IPS-15b (cell line): ENCODE data around the gene PA2G4.
"Not testable (repeated sequence)": the region's sequence is repeated elsewhere in the genome, so short reads cannot be mapped to it uniquely, and the experiment has no call there.

Experiments used
- H3K27me3 ChIP-seq: one replicate; pipeline ENCODE4 v1.6.1; 2013; ENCODE audit warnings: low read length; ENCODE audit not compliant: control insufficient read depth, insufficient read depth
- H3K36me3 ChIP-seq: one replicate; pipeline ENCODE4 v1.6.1; 2013; ENCODE audit warnings: low read length; ENCODE audit not compliant: control insufficient read depth, insufficient read depth
- H3K4me1 ChIP-seq: one replicate; pipeline ENCODE4 v1.6.1; 2013; ENCODE audit warnings: mild to moderate bottlenecking, low read length; ENCODE audit not compliant: control insufficient read depth, insufficient read depth
- H3K4me3 ChIP-seq: one replicate; pipeline ENCODE4 v1.5.1; 2013; ENCODE audit warnings: low read depth, low read length
- H3K9ac ChIP-seq: one replicate; pipeline ENCODE4 v1.6.1; 2013; ENCODE audit warnings: low read depth, mild to moderate bottlenecking, low read length
- H3K9me3 ChIP-seq: one replicate; pipeline ENCODE4 v1.6.1; 2013; ENCODE audit warnings: mild to moderate bottlenecking, low read length; ENCODE audit not compliant: control insufficient read depth, insufficient read depth

PA2G4 gene

GRCh38 chr12:56104109-56104814, at the start of gene PA2G4:
Gene PA2G4 (plus strand): TSS chr12:56104559. CDS start chr12:56104738, 179 bp downstream.
- no peaks in the 10 kb centered on the region for H3K27me3 ChIP-seq
- peaks cover 16% of the 10 kb centered on the region for H3K4me1 ChIP-seq
- H3K36me3 ChIP-seq: peaks cover 32% of the 10 kb centered on the region
- peak within 1 kb of the TSS; percentile 93 for H3K4me3 ChIP-seq
- no peaks in the 10 kb centered on the region for H3K9me3 ChIP-seq
- peak within 1 kb of the TSS; percentile 90 for H3K9ac ChIP-seq

- not testable (repeated sequence) for H3K4me1 ChIP-seq, H3K9me3 ChIP-seq, H3K36me3 ChIP-seq, H3K4me3 ChIP-seq, H3K9ac ChIP-seq, H3K27me3 ChIP-seq
Measured at GRCh38 chr12:56059964-56060363, 44.4 kb upstream of the PA2G4 start.

GRCh38 chr12:56061982-56062381, 42.4 kb upstream of the PA2G4 start:
- Histone ChIP-seq H3K4me3 (no peak overlapping the region), H3K4me1 (no peaks in the 10 kb centered on the region), H3K36me3 (no peaks in the 10 kb centered on the region), H3K27me3 (no peaks in the 10 kb centered on the region), H3K9ac (no peak overlapping the region), H3K9me3 (no peaks in the 10 kb centered on the region)

- H3K9ac ChIP-seq: no peak overlapping the region
- H3K36me3 ChIP-seq: no peaks in the 10 kb centered on the region
- no peaks in the 10 kb centered on the region for H3K9me3 ChIP-seq
- no peak overlapping the region for H3K4me3 ChIP-seq
- H3K27me3 ChIP-seq: no peaks in the 10 kb centered on the region
- H3K4me1 ChIP-seq: no peaks in the 10 kb centered on the region
Measured at GRCh38 chr12:56062996-56063395, 41.4 kb upstream of the PA2G4 start.

GRCh38 chr12:56071648-56072047, 32.7 kb upstream of the PA2G4 start:
- Histone ChIP-seq H3K4me1 (no peaks in the 10 kb centered on the region), H3K9me3 (no peaks in the 10 kb centered on the region), H3K27me3 (no peaks in the 10 kb centered on the region), H3K36me3 (no peaks in the 10 kb centered on the region), H3K9ac (no peak overlapping the region), H3K4me3 (no peak overlapping the region)

GRCh38 chr12:56074396-56074795, 30.0 kb upstream of the PA2G4 start:
- Histone ChIP-seq H3K36me3 (no peaks in the 10 kb centered on the region), H3K9ac (no peak overlapping the region), H3K9me3 (no peaks in the 10 kb centered on the region), H3K4me3 (no peak overlapping the region), H3K4me1 (peaks cover 4% of the 10 kb centered on the region), H3K27me3 (no peaks in the 10 kb centered on the region)

- H3K4me3 ChIP-seq, H3K27me3 ChIP-seq: not testable (repeated sequence)
- H3K4me1 ChIP-seq: peaks cover 18% of the 10 kb centered on the region
Measured at GRCh38 chr12:56077966-56078365, 26.4 kb upstream of the PA2G4 start.

GRCh38 chr12:56078427-56078826, 25.9 kb upstream of the PA2G4 start:
- H3K9me3 ChIP-seq: no peaks in the 10 kb centered on the region
- peaks cover 18% of the 10 kb centered on the region for H3K4me1 ChIP-seq
- no peak overlapping the region for H3K9ac ChIP-seq
- no peaks in the 10 kb centered on the region for H3K27me3 ChIP-seq
- no peaks in the 10 kb centered on the region for H3K36me3 ChIP-seq
- H3K4me3 ChIP-seq: peak overlapping the region; percentile 90

More at GRCh38 chr12:56077966-56078365, 26.4 kb upstream of the PA2G4 start:
- H3K9ac ChIP-seq, H3K36me3 ChIP-seq, H3K9me3 ChIP-seq: not testable (repeated sequence)

GRCh38 chr12:56078931-56079722, 25.2 kb upstream of the PA2G4 start:
- Histone ChIP-seq H3K4me1 (peaks cover 18% of the 10 kb centered on the region), H3K9me3 (no peaks in the 10 kb centered on the region), H3K36me3 (peaks cover 5% of the 10 kb centered on the region), H3K27me3 (no peaks in the 10 kb centered on the region), H3K9ac (peak overlapping the region; percentile 89), H3K4me3 (peak overlapping the region; percentile 90)

GRCh38 chr12:56079723-56080555, 24.4 kb upstream of the PA2G4 start, which contains the start of gene ERBB3:
Gene ERBB3 (plus strand): TSS chr12:56080165. CDS start chr12:56080301, 136 bp downstream.
- Histone ChIP-seq H3K27me3 (no peaks in the 10 kb centered on the region), H3K4me3 (peak within 1 kb of the TSS; percentile 90), H3K9me3 (no peaks in the 10 kb centered on the region), H3K9ac (peak within 1 kb of the TSS; percentile 89), H3K36me3 (peaks cover 10% of the 10 kb centered on the region), H3K4me1 (peaks cover 18% of the 10 kb centered on the region)

- peak overlapping the region; percentile 89 for H3K9ac ChIP-seq
- H3K27me3 ChIP-seq: no peaks in the 10 kb centered on the region
- H3K4me3 ChIP-seq: peak overlapping the region; percentile 90
- H3K4me1 ChIP-seq: peaks cover 18% of the 10 kb centered on the region
- no peaks in the 10 kb centered on the region for H3K9me3 ChIP-seq
- peaks cover 12% of the 10 kb centered on the region for H3K36me3 ChIP-seq
Measured at GRCh38 chr12:56080556-56081138, 23.7 kb upstream of the PA2G4 start.
